ENCODE data around the gene KIF3C.

GRCh38 chr2:25879133-25879730 is 103.1 kb downstream of the KIF3C start:
- no peak for TF ChIP-seq CTCF (IDR thresholded peaks at IDR 0.05)
- TF ChIP-seq POLR2A (IDR thresholded peaks at IDR 0.05) = no peak

Data from testis (tissue), 2 donors.